ENCODE results near the gene SLC6A5. TPM values are rescaled to one million over a fixed set of nuclear protein-coding genes. Genes with fewer than 3 reads are reported as not detected.

The SLC6A5 gene
- total and polyA plus RNA-seq, 10 of the 15 experiments (the other 5 are each of a cell fraction or from before 2014, with no cell fraction given): 0.01 TPM; not detected in 9

GRCh38 chr11:20672575-20672974, 73.2 kb downstream of the SLC6A5 start (continued):
- TF ChIP-seq, protein P1, sequence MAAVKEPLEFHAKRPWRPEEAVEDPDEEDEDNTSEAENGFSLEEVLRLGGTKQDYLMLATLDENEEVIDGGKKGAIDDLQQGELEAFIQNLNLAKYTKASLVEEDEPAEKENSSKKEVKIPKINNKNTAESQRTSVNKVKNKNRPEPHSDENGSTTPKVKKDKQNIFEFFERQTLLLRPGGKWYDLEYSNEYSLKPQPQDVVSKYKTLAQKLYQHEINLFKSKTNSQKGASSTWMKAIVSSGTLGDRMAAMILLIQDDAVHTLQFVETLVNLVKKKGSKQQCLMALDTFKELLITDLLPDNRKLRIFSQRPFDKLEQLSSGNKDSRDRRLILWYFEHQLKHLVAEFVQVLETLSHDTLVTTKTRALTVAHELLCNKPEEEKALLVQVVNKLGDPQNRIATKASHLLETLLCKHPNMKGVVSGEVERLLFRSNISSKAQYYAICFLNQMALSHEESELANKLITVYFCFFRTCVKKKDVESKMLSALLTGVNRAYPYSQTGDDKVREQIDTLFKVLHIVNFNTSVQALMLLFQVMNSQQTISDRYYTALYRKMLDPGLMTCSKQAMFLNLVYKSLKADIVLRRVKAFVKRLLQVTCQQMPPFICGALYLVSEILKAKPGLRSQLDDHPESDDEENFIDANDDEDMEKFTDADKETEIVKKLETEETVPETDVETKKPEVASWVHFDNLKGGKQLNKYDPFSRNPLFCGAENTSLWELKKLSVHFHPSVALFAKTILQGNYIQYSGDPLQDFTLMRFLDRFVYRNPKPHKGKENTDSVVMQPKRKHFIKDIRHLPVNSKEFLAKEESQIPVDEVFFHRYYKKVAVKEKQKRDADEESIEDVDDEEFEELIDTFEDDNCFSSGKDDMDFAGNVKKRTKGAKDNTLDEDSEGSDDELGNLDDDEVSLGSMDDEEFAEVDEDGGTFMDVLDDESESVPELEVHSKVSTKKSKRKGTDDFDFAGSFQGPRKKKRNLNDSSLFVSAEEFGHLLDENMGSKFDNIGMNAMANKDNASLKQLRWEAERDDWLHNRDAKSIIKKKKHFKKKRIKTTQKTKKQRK (IDR thresholded peaks at IDR 0.05; ENCODE audit: low read depth, low read length): no peak
- no peak for TF ChIP-seq ZBTB40 (IDR thresholded peaks at IDR 0.05; ENCODE audit: borderline replicate concordance)
- no peak for TF ChIP-seq NR2F1 (conservative IDR thresholded peaks at IDR 0.05)
- no peak for TF ChIP-seq ZNF274 (IDR thresholded peaks at IDR 0.05; ENCODE audit: insufficient read depth, insufficient read length)
- TF ChIP-seq, protein P2, sequence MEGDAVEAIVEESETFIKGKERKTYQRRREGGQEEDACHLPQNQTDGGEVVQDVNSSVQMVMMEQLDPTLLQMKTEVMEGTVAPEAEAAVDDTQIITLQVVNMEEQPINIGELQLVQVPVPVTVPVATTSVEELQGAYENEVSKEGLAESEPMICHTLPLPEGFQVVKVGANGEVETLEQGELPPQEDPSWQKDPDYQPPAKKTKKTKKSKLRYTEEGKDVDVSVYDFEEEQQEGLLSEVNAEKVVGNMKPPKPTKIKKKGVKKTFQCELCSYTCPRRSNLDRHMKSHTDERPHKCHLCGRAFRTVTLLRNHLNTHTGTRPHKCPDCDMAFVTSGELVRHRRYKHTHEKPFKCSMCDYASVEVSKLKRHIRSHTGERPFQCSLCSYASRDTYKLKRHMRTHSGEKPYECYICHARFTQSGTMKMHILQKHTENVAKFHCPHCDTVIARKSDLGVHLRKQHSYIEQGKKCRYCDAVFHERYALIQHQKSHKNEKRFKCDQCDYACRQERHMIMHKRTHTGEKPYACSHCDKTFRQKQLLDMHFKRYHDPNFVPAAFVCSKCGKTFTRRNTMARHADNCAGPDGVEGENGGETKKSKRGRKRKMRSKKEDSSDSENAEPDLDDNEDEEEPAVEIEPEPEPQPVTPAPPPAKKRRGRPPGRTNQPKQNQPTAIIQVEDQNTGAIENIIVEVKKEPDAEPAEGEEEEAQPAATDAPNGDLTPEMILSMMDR (IDR thresholded peaks at IDR 0.05 in 2 of 3, conservative IDR thresholded peaks at IDR 0.05 in 1 of 3; ENCODE audit: control insufficient read depth in 2 of 3, extremely low read depth in 1 of 3, insufficient read depth in 1 of 3, low read depth in 3 of 3, low read length in 3 of 3): peak; percentile 31 to 48 (median 35); a peak in 4 of 6 replicates
- TF ChIP-seq ZNF384 (IDR thresholded peaks at IDR 0.05; ENCODE audit: borderline replicate concordance, low read depth, low read length): peak; percentile 44; the same call in 1 of the 2 replicates
- TF ChIP-seq CBFB (IDR thresholded peaks at IDR 0.05; ENCODE audit: low read depth): no peak

All from GM12878 (cell line).